Measurements from ENCODE around the gene COL6A6.

The COL6A6 gene

DNA sequence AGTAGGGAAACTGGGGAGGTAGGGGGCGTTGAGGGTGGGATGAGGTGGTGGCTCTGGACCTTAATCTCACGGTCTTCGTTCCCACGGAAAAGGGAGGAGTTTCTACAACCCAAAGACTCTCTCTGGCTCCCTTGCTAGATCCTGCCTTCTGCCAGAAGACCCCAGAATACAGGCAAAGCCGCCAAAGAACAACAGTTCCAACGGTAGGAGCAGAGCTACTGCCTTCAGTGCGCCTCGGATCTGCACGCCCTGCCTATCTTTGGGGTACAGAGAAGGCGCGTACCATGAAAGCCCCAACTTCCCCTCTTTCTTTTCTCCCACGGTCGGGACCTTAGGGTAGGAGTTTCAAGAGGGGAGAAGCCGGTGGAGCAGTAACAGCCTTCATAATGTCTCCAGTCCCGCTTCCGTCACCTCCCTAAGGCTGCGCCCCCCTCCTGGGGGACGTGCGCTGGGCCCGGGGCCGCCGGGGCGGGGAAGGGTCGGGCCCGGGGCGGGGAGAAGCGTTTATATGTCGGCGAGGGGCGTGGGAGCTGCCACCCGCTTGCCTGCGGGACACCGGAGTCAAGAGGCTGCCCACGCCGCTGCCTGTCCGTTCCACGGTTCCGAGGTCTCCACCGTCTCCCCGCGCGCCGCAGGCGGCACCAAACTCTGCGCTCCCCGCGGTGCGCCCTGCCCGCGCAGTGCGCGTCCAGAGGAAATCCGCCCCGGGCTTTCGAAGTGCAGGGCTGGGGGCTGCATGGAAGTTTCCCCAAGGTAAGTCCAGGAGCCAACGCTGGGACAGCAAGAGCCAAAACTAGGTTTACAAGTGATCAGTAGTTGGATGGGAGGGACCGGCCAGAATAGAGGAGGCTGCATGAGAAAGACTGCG, at the start of gene COL6A6:
TSS of gene COL6A6 (plus strand) at position 533 of the 868 bp plus-strand sequence. CDS start 43,188 bp downstream, outside the sequence.
- no peak for FAIRE-seq

- no peak for FAIRE-seq
Measured at GRCh38 chr3:130468311-130468710, 48.7 kb upstream of the COL6A6 start.

DNA sequence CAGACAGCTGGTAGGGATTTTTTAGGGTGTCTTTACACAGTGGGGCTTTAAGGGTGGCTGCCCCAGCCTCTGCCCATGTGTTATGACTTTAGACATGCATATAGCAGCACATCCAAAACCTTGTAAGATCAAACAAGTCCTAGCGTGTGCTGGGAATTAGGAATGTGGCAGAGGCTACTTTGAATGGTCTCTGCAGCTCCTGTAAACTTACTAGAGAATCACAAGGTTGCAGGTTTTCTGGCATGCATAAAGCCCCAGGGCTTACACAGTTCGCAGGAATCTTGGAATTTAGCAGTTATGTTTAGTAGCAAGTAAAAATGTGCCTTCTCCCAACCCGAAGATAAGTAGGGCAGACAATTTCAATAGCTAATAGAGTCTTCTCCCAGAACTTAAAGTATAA, 46.9 kb upstream of the COL6A6 start:
- no peak for FAIRE-seq

DNA sequence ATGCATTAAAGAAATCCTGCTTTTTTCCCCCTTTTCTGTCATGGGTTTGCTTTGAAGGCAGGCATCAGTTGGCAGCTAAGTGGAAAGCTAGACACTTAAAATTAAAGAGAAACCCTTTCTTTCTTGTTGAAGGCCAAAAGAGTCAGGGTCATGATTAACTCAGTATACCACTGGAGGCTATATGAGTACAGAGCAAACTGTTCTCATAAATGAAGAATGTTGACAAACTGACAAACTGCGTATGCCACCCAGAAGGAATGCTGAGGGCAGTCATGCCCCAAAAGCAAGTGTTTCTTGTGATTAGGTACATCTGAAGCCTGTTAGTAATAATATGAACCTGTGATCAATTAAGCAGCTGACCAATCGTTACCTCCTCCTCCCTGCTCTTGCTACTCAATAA, 43.6 kb upstream of the COL6A6 start:
- no peak for FAIRE-seq

DNA sequence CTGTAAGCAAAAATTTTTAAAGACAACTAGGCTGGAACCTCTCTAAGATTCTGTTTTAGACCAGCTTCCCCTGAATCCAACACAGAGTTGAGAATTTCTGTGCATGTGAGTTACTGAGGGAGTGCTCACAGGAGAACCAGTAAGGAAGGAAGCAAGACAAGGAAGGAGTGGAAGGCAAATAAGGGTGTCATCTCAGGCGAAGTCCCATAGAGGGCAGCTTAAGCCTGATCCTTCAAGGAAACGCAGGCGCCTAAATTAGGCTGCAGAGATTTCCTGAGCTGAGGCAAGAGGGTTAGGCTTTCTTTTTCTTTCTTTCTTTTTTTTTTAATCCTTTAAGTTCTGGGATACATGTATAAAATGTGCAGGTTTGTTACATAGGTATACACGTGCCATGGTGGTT, 36.2 kb upstream of the COL6A6 start:
- no peak for FAIRE-seq

- no peak for FAIRE-seq
Measured at GRCh38 chr3:130488288-130488687, 28.7 kb upstream of the COL6A6 start.

GRCh38 chr3:130488769-130489450, 28.1 kb upstream of the COL6A6 start:
- no peak for FAIRE-seq

DNA sequence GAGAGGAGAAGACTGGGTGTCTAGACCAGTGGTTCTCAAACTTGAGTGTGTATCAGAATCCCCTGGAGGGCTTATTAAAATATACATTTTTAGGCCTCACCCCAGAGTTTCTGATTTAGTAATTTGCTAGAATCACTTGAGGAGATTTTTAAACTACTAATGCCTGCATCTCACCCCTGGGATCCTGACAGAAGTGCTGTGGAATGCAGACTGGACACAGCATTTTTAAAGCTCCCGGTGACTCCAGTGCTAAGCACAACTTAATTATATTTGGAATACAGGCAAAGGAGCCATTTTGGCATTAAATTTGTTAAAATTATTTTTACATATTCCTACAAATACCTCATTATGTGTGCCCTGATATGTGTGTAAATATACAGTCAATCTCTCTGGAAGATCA, 26.7 kb upstream of the COL6A6 start:
- FAIRE-seq, result no peak

GRCh38 chr3:130491431-130491830, 25.5 kb upstream of the COL6A6 start:
- no peak for FAIRE-seq

DNA sequence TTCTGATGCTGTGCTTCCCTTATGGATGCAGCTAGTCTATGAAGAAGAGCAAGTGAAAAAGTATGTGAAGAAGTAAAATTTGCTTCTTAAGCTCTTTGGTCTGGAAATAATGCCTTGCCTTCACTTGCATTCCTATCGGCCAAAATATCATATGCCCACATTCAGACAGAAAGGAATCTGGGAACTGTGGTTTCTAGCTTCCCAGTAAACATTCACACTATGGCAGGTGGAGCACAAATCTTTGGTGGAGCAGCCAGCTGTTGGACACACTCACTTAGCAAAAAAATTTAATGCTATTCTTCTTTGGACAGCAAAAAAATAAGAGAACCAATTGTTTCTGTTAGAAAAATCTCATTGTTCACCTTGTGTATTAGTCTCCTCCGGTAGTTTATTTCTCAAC, 12.3 kb upstream of the COL6A6 start:
- FAIRE-seq, result no peak

DNA sequence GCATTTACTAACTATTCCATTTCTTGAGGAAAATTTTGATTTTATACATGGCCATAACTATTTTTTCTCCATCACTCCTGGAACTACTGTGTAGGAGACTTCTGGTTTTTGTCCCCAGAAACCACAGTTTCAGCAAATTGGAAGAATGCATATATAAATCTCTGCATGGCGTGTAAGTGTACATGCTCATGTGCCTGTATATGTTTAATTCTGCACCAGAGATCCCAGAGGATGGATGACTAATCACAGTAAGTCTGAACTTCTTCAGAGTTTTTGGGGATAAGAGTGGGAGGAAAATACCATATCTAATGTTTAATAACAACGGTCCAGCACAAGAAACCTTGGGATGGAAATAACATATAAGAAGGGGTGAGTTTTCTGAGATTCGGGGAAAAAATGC, 10.9 kb upstream of the COL6A6 start:
- FAIRE-seq, result no peak

DNA sequence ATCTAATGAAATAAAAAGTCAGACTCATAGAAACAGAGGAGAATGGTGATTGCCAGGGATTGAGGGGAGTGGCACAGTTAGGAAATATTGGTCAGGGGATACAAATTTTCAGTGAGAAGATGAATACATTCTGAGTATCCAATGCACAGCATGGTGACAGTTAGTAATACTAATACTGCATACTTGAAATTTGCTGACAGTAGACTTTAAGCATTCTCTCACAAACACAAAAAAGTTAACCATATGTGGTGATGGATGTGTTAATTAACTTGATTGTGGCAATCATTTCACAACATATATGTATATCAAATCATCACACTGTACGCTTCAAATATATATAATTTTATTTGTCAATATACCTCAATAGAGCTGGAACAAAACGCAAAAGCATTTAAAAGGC, 9.2 kb upstream of the COL6A6 start:
- no peak for FAIRE-seq

DNA sequence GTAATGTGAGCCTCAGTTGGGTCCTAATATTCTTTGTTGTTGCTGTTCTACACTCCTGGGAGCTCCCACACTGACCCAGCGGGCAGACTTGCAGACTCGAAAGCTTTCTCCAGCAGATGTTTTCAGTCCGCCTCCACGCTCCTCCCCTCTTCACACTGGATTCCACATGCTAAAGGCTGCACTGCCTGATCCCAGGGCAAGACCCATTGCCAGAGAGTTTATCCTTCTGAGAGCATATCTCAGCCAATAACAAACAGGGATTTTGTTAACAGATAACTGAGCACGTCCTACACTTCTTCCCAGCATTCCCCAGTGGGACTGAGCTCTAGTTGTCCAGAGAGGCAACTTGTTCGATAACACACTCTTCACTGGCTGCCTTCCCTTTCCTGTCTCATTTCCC, 8.0 kb upstream of the COL6A6 start:
- FAIRE-seq, result no peak

- FAIRE-seq, result no peak
Measured at GRCh38 chr3:130514681-130515080, 2.3 kb upstream of the COL6A6 start.

DNA sequence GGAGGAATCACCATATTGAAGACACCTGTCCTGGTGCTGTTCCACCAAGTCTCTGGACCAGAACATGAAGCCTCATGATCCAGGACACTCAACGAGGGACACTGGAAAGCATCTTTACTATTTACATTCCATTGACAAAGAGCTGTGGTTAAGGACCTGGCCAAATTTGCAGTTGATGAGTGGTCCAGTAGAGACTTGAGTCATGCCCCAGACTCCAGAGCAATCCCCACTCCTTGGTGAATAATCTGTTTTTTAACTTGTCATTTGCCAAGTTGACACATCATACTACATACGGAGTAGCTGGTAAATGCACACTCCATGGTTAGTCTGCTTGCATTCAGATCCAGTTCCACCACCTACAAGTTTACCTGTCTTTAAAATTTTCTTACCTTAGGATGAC, 1.2 kb upstream of the COL6A6 start:
- FAIRE-seq, result no peak

DNA sequence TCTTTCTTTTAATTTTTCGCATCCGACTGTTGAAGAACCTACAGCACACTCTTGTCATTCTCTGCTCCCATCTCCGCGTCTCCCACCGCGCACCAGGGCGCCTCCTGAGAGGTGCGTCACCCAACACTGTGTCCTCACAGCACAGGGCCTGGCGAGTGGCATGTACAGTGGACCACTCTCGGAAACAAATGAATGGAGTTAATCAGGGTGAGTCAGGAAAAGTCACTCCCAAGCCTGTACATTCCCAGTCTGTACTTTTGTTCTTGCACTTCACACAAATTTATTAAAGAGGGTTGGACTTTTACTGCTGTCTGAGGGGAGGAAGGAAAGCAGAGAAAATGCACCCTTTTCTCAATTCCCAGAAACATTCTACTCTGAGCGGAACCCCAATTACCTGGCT, 625 bp downstream of the COL6A6 start:
- no peak for FAIRE-seq

- no peak for FAIRE-seq
Measured at GRCh38 chr3:130519754-130520153, 2.8 kb downstream of the COL6A6 start.

- no peak for FAIRE-seq
Measured at GRCh38 chr3:130522399-130522798, 5.4 kb downstream of the COL6A6 start.

DNA sequence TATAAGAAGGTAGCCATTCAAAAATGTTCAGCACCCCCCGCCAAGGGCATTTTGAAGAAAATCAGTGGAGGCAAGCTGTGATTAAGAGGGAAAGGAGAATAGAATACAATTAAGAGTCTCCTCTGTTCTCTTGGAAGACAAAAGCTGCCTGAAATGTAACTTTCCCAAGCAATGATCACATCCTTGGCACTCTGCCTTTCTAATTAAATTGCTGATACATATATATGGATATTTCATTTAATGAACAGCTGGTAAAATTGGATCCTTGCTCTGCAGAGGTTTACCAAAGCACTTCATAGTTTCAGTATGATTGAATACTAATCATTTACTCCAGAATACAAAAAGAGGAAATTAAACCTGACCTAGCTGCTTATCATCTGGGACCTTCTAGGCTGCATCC, 10.4 kb downstream of the COL6A6 start:
- FAIRE-seq, result no peak

DNA sequence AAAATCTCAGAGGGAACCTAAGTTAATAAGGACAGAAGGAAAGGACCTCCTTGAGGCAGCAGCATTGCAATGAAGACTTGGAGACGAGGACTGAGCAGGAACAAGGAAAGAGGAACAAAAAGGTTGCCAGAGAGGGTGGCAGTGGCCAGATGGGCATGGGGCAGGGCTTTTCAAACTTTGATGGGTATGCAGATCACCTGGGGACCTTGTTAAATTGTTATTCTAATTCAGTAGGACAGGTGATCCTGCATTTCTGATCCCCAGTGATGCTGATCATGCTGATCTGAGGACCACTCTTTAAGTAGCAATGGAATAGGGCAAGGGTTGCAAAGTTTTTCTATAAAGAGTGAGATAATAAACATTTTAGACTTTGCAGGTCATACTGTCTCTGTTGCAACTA, 11.1 kb downstream of the COL6A6 start:
- FAIRE-seq, result no peak

DNA sequence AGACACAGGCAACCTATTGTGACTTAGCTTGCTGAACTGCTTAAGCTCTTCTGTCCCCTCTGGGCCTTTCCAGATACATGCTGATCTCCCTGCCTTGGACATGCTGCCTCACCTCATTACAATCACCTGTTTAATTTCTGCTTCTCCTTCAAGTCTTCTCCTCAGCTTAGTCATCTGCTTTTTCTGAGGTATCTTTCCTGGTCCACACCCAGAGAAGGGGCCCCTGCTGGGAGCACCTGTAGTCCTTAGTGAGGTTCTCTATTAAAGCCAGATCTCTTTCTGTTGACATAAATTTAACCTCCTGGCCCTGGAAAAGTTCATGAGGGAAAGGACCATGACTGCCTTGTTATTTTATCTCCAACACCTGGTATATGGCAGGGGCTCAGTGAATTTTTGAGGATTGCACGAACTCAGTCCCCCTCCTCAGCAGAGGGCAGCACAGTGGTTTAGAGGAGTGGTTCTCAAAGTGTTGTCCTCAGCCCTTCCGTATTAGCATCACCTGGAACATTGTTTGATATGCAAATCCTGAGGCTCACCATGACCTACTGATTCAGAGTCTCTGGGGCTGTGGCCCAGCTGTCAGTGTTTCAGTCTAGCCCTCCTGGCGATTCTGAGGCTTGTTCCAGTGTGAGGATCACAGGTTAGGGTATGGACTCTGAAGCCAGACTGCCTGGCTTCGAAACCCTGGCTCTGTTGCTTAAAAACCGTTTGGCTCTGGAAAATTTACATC, 12.7 kb downstream of the COL6A6 start:
- FAIRE-seq, result no peak

- FAIRE-seq, result no peak
Measured at GRCh38 chr3:130533247-130533646, 16.3 kb downstream of the COL6A6 start.

- FAIRE-seq, result no peak
Measured at GRCh38 chr3:130537673-130538304, 20.8 kb downstream of the COL6A6 start.

All from colon (tissue), 2 donors.